Right atrium auricular region (tissue), 2 donors: ENCODE results near the gene PRKAG2. TPM values are rescaled to one million over a fixed set of nuclear protein-coding genes. Genes with fewer than 3 reads are reported as not detected.

Experiments
- DNase-seq: peaks from one replicate; pipeline ENCODE4 v3.0.0-alpha.2; 2019; ENCODE audit warnings: low spot score
- H3K27ac ChIP-seq, 2 donors: fragments of 200-600 bp; sonication (generic); 1 replicate in 1 of 2; 2 replicates in 1 of 2; pipeline ENCODE4 v1.5.1; 2016 to 2019
- H3K27me3 ChIP-seq, 2 donors: fragments of 200-600 bp; sonication (generic); one replicate each; pipeline versions ENCODE4 v1.5.1 to v1.6.0; 2017 to 2019
- H3K36me3 ChIP-seq: fragments of 200-600 bp; sonication (generic); one replicate; pipeline ENCODE4 v1.5.1; 2016
- H3K4me1 ChIP-seq, 2 donors: fragments of 200-600 bp; sonication (generic); one replicate each; pipeline versions ENCODE4 v1.5.1 to v1.6.0; 2017 to 2019
- H3K4me3 ChIP-seq, 2 donors: fragments of 200-600 bp; sonication (generic); 1 replicate in 1 of 2; 2 replicates in 1 of 2; pipeline ENCODE4 v1.5.1; 2017 to 2019; ENCODE audit warnings: mild to moderate bottlenecking in 1 of 2, moderate library complexity in 1 of 2
- H3K9me3 ChIP-seq, 2 donors: fragments of 200-600 bp; sonication (generic); one replicate each; pipeline ENCODE4 v1.5.1; 2019
- CTCF ChIP-seq, 2 donors: fragments of 200-600 bp; sonication (generic); IDR thresholded peaks; one replicate each; pipeline ENCODE4 v1.5.1; 2019; ENCODE audit warnings: antibody characterized with exemption in 2 of 2
- total RNA-seq, 2 donors: library from RNA; depleted of rRNA; stranded (reverse); fragments of >200 nt; gene quantifications; one replicate each; pipeline ENCODE4 v1.1.0, GENCODE V29; 2016

The PRKAG2 gene
- total RNA-seq, 2 donors from 2014 or later = 133 to 177 TPM

GRCh38 chr7:151857412-151857811, 19.5 kb downstream of the PRKAG2 start:
- H3K9me3 ChIP-seq = no peaks in the 10 kb centered on the region
- H3K27ac ChIP-seq = no peak overlapping the region
- no peaks in the 10 kb centered on the region for H3K36me3 ChIP-seq
- TF ChIP-seq CTCF (IDR thresholded peaks at IDR 0.05) = no peak
- H3K4me1 ChIP-seq = peaks cover 0 to 16% of the 10 kb centered on the region in 2 donors
- DNase-seq = no peak
- no peaks in the 10 kb centered on the region for H3K27me3 ChIP-seq
- no peak overlapping the region for H3K4me3 ChIP-seq

- H3K9me3 ChIP-seq = no peaks in the 10 kb centered on the region
- H3K27me3 ChIP-seq = no peaks in the 10 kb centered on the region
- H3K27ac ChIP-seq = no peak overlapping the region
- DNase-seq = no peak
- TF ChIP-seq CTCF (IDR thresholded peaks at IDR 0.05) = no peak
- H3K4me1 ChIP-seq = peaks cover 0 to 22% of the 10 kb centered on the region in 2 donors
- no peaks in the 10 kb centered on the region for H3K36me3 ChIP-seq
- no peak overlapping the region for H3K4me3 ChIP-seq
Observed at GRCh38 chr7:151856516-151856915, 20.4 kb downstream of the PRKAG2 start.

- no peak for TF ChIP-seq CTCF (IDR thresholded peaks at IDR 0.05)
- Histone ChIP-seq H3K27me3 (no peaks in the 10 kb centered on the region), H3K4me3 (no peak overlapping the region), H3K4me1 (peaks cover 0 to 27% of the 10 kb centered on the region in 2 donors), H3K9me3 (no peaks in the 10 kb centered on the region), H3K36me3 (no peaks in the 10 kb centered on the region), H3K27ac (no peak overlapping the region)
- DNase-seq = no peak
Observed at GRCh38 chr7:151856098-151856497, 20.8 kb downstream of the PRKAG2 start.

- Histone ChIP-seq H3K27ac (no peak overlapping the region), H3K27me3 (no peaks in the 10 kb centered on the region), H3K36me3 (no peaks in the 10 kb centered on the region), H3K9me3 (no peaks in the 10 kb centered on the region), H3K4me3 (no peak overlapping the region), H3K4me1 (peaks cover 0 to 26% of the 10 kb centered on the region in 2 donors)
- no peak for TF ChIP-seq CTCF (IDR thresholded peaks at IDR 0.05)
- no peak for DNase-seq
Observed at GRCh38 chr7:151854720-151855071, 22.2 kb downstream of the PRKAG2 start.

- DNase-seq = peak; percentile 72
- TF ChIP-seq CTCF (IDR thresholded peaks at IDR 0.05) = no peak
- Histone ChIP-seq H3K4me1 (peaks cover 0 to 21% of the 10 kb centered on the region in 2 donors), H3K4me3 (no peak overlapping the region), H3K36me3 (no peaks in the 10 kb centered on the region), H3K27me3 (no peaks in the 10 kb centered on the region), H3K9me3 (no peaks in the 10 kb centered on the region), H3K27ac (no peak overlapping the region)
Observed at GRCh38 chr7:151853896-151854719, 22.8 kb downstream of the PRKAG2 start.
